Measurements from ENCODE around the gene CBLB. TPM values are rescaled to one million over a fixed set of nuclear protein-coding genes. Genes with fewer than 3 reads are reported as not detected.

The CBLB gene
- total RNA-seq, 1 experiment from 2014 or later: 26.2 TPM

DNA sequence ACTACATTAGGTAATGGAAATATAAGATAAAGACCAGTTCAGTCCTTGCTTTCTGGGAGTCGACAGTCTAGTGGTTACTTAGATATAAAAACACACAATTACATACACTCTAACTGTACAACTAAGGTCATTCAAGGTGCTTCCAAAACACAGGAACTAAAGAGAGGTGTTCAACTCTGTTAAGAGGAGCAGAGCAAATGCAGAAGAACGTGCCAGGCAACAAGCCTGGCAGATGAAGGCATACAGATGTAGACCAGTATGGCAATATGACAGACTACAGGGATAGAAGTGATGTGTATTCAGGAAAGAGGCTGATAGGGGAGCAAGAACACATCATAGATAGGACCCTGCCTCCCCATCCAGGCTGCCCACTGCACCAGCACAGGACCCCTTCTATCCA, 78.3 kb downstream of the CBLB start:
- Mint-ChIP-seq H3K4me3 (ENCODE audit: low read depth, unreplicated experiment) (no peak overlapping the region), H3K36me3 (ENCODE audit: insufficient read depth, unreplicated experiment) (no peaks in the 10 kb centered on the region), H3K4me1 (ENCODE audit: low read depth, unreplicated experiment) (peaks cover 12% of the 10 kb centered on the region), H3K27me3 (ENCODE audit: unreplicated experiment) (no peaks in the 10 kb centered on the region), H3K27ac (ENCODE audit: unreplicated experiment) (no peak overlapping the region), H3K9me3 (ENCODE audit: low read depth, unreplicated experiment) (no peaks in the 10 kb centered on the region)
- intact Hi-C loops (cut with micrococcal nuclease; ENCODE audit: unreplicated experiment): no loop called here
- CTCF ChIA-PET: no interaction called here
- BruUV-seq (replicated peaks): no TSS peak
- DNase-seq: no peak
- TF ChIP-seq, protein P1, sequence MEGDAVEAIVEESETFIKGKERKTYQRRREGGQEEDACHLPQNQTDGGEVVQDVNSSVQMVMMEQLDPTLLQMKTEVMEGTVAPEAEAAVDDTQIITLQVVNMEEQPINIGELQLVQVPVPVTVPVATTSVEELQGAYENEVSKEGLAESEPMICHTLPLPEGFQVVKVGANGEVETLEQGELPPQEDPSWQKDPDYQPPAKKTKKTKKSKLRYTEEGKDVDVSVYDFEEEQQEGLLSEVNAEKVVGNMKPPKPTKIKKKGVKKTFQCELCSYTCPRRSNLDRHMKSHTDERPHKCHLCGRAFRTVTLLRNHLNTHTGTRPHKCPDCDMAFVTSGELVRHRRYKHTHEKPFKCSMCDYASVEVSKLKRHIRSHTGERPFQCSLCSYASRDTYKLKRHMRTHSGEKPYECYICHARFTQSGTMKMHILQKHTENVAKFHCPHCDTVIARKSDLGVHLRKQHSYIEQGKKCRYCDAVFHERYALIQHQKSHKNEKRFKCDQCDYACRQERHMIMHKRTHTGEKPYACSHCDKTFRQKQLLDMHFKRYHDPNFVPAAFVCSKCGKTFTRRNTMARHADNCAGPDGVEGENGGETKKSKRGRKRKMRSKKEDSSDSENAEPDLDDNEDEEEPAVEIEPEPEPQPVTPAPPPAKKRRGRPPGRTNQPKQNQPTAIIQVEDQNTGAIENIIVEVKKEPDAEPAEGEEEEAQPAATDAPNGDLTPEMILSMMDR (IDR thresholded peaks at IDR 0.05; ENCODE audit: unreplicated experiment): no peak

DNA sequence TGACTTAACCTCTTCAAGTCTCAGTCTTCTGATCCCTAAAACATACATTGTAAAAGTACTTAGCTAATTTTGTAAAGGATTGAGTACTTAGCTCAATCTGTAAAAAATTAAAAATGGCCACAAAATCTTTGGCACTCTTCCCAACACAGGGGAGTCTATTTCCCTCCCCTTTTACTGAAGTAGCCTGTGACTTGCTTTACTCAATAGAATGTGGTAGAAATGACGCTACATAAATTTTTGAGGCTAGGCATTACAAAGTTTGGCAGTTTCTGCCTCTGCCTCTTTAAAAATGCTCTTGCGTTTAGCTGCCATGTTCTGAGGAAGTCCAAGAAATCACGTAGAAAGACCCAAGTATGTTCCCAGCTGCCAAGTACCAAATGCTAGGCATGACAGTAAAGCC, 80.2 kb downstream of the CBLB start:
- no TSS peak for BruUV-seq (replicated peaks)
- CTCF ChIA-PET: interaction anchor here (0.5 kb wide), 1 partner anchor 1350 kb away, joined by 3 read pairs; no protein-coding TSS in a partner anchor
- H3K9me3 Mint-ChIP-seq (ENCODE audit: low read depth, unreplicated experiment): no peaks in the 10 kb centered on the region
- no peaks in the 10 kb centered on the region for H3K27me3 Mint-ChIP-seq (ENCODE audit: unreplicated experiment)
- H3K4me3 Mint-ChIP-seq (ENCODE audit: low read depth, unreplicated experiment): no peak overlapping the region
- H3K36me3 Mint-ChIP-seq (ENCODE audit: insufficient read depth, unreplicated experiment): no peaks in the 10 kb centered on the region
- DNase-seq: no peak
- no peak overlapping the region for H3K27ac Mint-ChIP-seq (ENCODE audit: unreplicated experiment)
- intact Hi-C loops (cut with micrococcal nuclease; ENCODE audit: unreplicated experiment): no loop called here
- H3K4me1 Mint-ChIP-seq (ENCODE audit: low read depth, unreplicated experiment): peaks cover 12% of the 10 kb centered on the region
- TF ChIP-seq, protein P1 (IDR thresholded peaks at IDR 0.05; ENCODE audit: unreplicated experiment): no peak

DNA sequence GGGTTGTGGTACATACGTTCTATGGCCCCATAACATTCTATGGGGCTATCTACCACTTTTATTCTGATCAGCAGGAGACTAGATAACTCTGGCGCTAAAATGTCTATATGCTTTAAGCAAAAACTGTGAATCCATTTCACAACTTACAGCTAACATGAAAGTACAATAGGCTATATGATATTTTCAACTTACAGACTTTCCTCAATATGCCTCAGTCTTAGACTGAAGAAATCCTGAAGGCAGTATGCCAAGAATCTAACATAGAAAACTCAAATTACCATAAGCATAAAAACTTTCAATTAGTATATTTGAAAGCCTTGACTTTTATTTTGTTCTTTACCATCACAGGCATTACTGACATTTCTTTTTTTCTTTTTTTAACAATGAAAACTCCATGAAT, 81.4 kb downstream of the CBLB start:
- Mint-ChIP-seq H3K27me3 (ENCODE audit: unreplicated experiment) (no peaks in the 10 kb centered on the region), H3K36me3 (ENCODE audit: insufficient read depth, unreplicated experiment) (no peaks in the 10 kb centered on the region)
- CTCF ChIA-PET: no interaction called here

DNA sequence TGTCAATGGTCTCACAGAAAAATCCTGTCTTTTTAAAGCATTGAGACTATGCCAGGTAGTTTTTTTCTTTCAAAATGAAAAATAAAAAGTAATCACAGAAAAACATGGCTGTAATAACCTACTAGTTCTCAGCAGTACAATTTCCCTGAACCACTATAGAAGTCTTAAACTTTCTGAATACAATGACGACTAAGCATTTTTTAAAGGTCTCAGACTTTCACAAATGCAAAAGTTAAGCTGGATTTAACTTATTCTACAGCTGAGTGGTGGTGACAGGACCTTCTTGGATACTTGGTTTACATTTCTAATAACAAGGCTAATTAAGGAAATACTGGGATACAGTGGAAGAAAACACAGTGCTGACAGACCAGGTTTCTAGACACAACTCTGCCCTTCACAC, 81.8 kb downstream of the CBLB start:
- intact Hi-C loops (cut with micrococcal nuclease; ENCODE audit: unreplicated experiment): no loop called here
- no peaks in the 10 kb centered on the region for H3K4me1 Mint-ChIP-seq (ENCODE audit: low read depth, unreplicated experiment)
- no peak for DNase-seq
- no TSS peak for BruUV-seq (replicated peaks)
- no peak overlapping the region for H3K27ac Mint-ChIP-seq (ENCODE audit: unreplicated experiment)
- H3K9me3 Mint-ChIP-seq (ENCODE audit: low read depth, unreplicated experiment): no peaks in the 10 kb centered on the region
- CTCF ChIA-PET: no interaction called here
- no peaks in the 10 kb centered on the region for H3K27me3 Mint-ChIP-seq (ENCODE audit: unreplicated experiment)
- no peaks in the 10 kb centered on the region for H3K36me3 Mint-ChIP-seq (ENCODE audit: insufficient read depth, unreplicated experiment)
- no peak overlapping the region for H3K4me3 Mint-ChIP-seq (ENCODE audit: low read depth, unreplicated experiment)
- TF ChIP-seq, protein P1 (IDR thresholded peaks at IDR 0.05; ENCODE audit: unreplicated experiment): no peak

More for the DNA sequence above, 81.4 kb downstream of the CBLB start:
- Mint-ChIP-seq H3K9me3 (ENCODE audit: low read depth, unreplicated experiment) (no peaks in the 10 kb centered on the region), H3K27ac (ENCODE audit: unreplicated experiment) (no peak overlapping the region), H3K4me1 (ENCODE audit: low read depth, unreplicated experiment) (peaks cover 2% of the 10 kb centered on the region), H3K4me3 (ENCODE audit: low read depth, unreplicated experiment) (no peak overlapping the region)
- TF ChIP-seq, protein P1 (IDR thresholded peaks at IDR 0.05; ENCODE audit: unreplicated experiment): no peak
- intact Hi-C loops (cut with micrococcal nuclease; ENCODE audit: unreplicated experiment): no loop called here
- no TSS peak for BruUV-seq (replicated peaks)
- DNase-seq: no peak
